ENCODE results near the gene SCFD2.
"Not testable (repeated sequence)": the region's sequence is repeated elsewhere in the genome, so short reads cannot be mapped to it uniquely, and the experiment has no call there.

The SCFD2 gene

DNA sequence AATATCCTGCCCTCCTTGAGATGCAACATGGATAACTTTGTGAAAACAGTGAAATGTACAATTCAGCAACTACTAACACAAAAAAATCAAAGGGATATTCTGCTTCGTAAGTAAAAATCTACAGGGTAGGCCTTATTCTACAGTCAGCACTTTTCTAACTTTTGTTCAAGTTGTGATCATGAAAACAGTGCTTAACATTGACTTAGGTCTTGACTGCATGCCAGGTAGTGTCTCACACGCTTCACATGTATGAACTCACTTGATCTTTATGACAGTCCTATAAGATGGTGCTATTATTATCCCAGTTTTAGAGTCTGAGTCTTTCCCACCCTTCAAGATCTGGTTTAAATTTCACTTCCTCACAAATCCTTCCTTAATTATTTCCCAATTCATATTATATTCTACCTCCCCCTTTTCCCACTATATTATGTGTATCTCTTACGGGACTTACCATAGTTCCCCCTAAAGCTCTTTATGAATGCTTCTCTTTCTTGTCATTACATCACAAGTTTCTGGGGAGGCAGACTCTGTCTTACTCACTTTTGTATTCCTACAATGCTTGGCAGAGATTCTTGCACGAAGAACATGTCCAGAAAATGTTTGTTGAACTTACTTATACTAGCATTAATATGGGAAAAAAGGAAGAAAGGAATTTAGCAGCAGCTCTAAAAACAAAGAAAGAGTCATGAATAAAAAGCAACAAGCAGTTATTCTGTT is 179.8 kb downstream of the SCFD2 start:
- DNase-seq, result no peak

DNA sequence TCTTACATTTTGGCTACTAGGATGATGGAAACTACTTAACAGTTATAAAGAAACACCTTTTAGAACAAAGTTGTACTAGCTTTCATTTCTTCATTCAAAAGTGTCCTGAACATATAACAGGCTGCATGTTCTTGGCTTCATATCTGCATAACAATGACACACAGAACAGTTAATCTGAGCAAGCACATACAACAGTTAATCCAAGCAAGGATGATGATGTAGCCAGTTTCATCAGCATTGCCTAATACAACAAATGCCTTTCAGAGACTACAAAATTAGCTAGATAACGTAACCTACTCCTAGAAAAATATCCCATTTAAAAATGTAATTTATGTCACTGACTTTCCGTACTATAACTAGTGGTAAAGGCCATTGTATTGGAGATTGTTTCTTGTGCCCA is 182.1 kb downstream of the SCFD2 start:
- DNase-seq, result no peak

DNA sequence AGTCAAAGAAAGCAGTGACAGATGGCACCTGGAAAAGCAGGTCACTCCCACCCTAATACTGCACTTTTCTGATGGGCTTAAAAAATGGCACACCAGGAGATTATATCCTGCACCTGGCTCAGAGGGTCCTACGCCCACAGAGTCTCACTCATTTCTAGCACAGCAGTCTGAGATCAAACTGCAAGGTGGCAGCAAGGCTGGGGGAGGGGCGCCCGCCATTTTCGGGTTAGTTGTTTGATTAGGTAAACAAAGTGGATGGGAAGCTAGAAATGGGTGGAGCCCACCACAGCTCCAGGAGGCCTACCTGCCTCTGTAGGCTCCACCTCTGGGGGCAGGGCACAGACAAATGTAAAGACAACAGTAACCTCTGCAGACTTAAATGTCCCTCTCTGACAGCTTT is 188.1 kb downstream of the SCFD2 start:
- not testable (repeated sequence) for DNase-seq

DNA sequence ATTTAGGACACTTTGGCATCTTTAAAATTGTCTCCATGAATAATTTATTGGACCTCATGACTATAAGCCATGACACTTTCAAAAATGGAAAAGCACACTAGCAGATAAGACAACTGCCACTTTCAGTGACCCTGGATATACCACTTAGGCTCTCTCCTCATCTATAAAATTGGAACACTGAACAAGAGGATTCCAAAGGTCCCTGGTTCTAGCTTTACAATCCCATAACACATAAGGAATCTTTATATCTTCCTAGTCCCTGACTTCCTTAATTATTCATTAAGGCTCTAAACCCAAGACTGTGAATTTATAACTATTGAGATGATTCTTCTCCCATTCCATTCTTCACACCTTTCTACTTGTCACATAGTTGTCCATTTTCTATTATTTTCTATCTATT is 190.2 kb downstream of the SCFD2 start:
- no peak for DNase-seq

DNA sequence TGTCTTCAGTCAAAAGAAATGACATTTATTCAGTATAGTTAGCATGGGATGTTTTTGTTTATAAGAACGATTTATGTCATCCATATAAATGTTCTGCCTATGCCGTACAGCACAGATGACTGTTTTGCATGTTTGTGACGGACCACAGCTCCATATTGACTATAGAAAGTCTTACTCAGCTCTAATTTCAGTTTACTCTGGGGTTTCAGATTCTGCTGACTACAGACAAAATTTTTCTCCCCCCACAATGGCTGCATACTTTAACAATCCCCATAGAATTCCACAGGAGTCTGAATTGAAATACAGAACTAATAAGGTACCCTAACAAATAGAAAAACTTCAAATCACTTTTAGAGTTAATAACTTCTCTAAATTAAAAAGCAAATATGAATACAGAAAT is 191.0 kb downstream of the SCFD2 start:
- DNase-seq, result no peak

DNA sequence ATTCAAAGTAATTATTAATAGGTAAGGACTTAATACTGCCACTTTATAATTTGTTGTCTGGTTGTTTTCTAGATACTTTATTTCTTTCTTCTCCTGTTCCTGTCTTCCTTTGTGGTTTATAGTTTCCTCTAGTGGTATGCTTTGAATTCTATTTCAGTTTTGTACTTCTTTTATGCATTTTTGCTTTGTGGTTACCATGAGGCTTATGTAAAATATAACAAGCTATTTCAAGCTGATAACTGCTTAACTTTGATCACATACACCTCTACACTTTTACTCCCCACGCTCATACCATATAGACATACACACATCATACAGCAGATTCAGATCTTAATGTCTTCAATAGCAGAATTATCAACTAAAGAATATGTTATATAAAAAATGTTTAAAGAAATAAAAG is 192.3 kb downstream of the SCFD2 start:
- DNase-seq, result no peak

DNA sequence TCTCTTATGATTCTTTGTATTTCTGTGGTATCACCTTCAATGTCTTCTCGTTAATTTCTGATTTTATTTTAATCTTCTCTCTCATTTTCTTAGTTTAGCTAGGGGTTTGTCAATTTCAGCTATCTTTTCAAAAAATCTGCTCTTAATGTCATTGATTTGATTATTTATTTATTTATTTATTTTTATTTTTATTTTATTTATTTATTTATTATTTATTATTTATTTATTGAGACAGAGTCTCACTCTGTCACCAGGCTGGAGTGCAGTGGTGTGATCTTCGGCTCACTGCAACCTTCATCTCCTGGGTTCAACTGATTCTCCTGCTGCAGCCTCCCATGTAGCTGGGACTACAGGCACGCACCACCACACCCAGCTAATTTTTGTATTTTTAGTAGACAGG is 194.1 kb downstream of the SCFD2 start:
- no peak for DNase-seq

DNA sequence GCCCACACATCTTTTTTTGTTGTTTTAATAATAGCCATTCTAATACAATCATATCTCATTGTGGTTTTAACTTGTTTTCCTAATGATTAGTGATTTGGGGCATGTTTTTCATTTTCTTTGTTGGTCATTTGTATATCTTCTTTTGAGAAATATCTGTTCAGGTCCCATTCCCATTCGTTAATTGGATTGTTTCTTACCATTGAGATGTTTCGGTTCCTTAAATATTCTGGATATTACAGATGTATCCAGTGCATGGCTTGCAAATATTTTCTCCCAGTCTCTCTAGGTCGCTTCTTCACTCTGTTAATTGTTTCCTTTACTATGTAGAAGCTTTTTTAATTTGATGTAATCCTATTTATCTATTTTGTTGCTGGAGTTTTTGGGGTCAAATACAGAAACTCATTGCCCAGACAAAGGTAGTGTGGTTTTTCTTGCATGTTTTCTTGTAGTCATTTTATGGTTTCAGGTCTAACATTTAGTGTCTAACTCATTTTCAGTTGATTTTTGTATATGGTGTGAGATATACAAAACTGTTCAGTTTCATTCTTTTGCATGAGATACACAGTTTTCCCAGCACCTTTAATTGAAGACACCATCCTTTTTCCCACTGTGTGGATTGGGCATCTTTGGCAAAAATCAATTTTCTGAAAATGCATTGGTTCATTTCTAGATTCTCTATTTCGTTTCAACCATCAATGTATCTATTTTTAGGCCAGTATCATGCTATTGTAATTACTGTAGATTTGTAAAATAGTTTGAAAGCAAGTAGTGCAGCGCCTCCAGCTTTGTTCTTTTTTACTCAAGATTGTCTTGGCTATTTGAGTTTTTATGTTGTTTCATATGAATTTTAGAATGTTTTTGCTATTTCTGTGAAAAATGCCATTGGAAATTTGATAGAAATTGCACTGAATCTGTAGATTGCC is 195.9 kb downstream of the SCFD2 start:
- no peak for DNase-seq

DNA sequence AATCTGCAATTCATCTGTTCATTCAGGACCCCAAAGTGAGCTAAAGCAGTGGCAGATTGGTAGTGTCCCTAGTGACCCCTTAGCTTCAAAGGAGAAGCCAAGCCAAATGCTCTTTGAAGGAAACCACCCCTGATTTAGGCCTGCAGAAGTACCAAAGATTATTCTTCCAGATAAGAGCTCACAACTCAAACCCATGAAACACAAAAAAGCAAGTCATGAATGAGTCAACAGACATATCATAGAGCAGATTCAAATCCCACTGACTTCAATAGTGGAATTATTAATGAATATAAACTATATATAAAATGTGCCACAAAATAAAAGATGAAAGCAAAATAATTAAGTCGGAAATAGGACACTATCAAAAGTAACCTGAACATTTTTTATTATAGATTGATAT is 197.6 kb downstream of the SCFD2 start:
- no peak for DNase-seq

DNA sequence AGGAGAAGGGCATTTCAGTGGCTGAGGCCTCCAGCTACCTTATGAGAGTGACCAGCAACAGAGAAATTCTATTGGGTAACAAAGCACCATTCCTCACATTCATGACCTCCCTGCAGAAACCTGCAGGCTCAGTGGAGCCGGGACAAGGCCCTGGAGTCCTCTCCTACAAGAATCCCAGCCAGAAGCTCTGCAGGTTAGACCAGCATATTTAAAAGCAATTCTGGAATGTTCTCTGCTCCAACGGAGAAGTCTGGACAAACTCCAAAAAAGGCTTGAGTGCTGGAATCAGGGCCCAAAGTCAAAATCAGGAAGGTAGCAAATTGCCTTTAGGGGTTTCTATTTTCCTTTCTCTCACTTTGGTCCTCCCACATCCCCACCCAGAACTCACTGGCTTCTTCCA is 202.9 kb downstream of the SCFD2 start:
- DNase-seq, result no peak

DNA sequence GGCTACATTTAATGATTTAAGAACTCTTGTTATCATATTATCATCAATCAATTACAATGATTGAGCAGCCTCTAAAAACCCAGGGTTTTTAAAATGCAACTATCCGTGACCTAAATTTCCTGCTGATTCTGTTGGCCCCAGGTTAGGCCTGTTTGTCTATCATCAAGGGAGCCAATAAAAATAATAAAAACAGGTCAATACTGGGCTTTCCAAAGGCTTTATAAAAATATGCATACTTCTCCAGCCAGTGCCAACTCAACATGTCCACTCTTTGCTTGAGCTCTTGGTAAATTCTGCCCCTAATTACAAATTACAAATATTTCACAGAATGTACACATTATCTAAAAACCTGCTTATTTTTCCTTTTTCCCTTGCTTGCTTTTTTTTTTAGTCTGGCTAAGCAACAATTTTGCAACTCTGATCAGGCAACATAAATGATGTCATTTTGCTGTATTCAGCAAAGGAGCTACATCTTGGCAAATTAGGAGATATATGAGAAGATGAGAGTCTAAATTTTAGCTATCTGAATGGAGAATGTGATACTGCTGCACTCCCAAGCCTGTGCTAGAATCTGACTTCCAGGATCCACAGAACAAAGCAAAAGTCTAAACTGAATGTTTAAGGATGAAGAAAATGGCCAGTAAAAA is 204.0 kb downstream of the SCFD2 start:
- no peak for DNase-seq

DNA sequence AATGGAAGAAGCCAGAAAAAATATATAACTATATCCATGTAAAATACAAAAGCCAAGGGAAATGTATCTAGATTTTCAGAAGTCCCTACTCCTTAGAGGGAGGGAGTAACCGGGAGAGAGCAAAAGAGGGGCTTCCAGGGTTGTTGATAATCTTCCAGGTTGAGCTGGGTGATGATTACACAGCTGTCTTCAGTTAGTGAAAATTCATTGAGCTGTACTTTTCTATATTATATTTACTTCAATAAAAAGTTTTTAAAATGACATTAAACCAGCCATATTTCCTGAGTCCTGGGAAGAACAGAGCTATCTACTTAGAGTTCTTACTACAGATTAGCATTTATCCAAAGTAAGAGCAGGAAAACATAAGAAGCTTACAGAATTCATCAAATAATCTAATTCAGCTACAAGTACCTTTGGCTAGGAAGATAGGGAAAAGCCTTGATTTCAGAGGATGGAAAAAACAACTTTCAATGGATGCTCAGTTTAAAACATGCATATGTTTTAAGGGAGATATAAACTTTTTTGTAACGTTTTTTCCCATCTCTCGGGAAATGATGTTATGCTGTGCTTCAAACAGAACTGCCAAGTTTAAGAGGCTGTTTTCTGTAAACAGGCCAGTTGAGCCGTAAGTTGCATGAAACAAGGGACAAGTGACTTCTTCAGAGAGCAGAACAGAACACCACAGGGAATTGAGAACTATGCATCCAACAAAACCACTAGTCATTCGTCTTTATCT is 204.6 kb downstream of the SCFD2 start:
- DNase-seq, result no peak

DNA sequence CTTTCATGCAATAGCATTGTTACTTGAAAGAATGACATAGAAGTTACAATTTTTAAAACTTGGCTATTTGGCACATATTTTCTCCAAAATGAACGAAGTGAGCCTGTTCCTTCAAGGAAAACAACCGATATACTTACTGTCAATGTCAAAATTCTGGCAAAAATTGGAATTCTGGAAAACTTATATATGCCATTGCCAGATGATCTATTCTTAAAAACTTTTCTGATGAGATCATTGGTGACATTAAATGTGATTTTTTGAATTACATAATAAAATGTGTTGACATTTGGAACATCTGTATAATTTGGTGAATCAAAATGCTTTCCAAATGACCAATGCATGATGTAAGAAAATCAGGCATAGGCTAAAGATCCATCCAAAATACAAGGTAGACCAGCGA is 209.0 kb downstream of the SCFD2 start:
- no peak for DNase-seq

DNA sequence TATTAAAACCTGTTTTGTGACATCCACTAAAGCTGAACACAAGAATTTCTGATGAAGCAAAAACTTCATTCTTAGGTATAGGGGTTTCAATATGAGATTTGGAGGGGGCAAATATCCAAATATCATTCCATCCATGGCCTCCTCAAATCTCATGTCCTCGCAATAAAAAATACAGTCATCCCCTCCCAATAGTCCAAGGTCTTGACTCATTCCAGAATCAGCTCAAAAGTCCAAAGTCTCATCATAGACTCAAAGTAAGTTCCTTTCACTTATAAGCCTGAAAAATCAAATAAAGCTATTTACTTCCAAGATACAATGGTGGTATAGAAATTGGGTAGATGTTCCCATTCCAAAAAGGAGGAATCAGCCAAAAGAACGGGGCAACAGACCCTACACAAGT is 213.4 kb downstream of the SCFD2 start:
- DNase-seq, result no peak

DNA sequence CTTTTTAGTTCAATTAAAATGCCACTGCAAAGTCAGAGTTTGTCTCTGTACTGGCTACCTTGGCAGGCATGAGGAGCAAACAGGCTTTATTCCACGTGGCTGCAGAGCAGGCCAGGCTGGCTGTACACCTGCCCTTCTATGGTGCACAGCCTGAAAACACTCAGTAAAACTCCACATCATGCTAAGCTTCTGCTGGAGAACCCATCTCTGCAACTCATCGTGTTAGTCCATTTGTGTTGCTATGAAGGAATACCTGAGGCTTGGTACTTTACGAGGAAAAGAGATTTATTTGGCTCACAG is 214.4 kb downstream of the SCFD2 start:
- no peak for DNase-seq

DNA sequence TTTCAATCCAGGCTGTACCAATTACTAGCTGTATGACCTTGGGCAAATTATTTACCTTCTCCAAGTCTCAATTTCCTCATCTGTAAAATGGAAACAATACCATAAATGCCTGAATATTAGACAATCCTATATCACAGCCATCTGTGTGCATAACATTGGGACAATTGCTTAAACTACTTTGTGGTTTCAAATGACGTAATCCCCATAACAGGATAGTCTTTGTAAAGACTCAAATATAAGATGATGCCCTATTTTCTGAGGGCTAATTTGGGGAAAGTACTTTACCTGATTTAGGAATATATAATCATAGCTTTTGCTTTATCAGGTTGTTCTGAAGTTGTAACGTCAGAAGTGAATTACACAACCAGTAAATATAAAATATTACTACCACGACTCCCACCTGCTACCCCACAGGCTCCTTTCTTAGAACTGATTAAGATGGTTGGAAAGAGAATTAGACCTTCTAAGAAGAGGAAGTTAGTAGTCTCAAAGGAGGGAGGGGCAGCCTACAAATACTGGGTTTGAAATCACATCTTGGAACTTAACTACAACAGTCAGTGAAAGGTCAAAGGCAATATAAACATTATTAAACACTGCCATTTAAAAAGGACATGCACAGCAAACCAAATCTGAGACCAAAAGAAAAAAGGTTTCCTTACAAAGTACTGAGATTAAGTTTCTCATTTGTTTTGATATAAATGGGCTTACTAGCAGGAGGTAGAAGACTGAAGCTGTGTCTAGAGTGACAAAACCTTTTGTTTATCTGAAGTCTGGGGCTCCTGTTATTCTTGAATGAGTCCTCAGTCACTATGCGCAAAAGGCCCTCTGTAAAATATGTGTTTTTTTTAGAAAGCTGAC is 215.0 kb downstream of the SCFD2 start:
- DNase-seq, result no peak

DNA sequence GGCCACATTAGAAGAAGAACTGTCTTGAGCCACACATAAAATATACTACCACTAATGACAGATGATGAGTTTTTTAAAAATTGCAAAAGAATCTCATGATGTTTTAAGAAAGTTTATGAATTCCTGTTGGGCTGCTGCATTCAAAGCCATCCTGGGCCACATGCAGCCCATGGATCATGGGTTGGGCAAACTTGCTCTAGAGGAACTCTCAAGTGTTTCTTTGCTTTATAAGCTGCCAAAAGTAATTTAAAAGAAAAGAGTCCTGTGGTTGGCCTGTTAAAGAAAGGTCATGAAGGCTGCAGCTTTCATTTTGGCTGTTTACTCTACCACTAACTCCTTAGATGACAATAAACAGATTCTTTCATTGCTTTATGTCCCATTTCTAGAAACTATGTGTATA is 218.2 kb downstream of the SCFD2 start:
- no peak for DNase-seq

DNA sequence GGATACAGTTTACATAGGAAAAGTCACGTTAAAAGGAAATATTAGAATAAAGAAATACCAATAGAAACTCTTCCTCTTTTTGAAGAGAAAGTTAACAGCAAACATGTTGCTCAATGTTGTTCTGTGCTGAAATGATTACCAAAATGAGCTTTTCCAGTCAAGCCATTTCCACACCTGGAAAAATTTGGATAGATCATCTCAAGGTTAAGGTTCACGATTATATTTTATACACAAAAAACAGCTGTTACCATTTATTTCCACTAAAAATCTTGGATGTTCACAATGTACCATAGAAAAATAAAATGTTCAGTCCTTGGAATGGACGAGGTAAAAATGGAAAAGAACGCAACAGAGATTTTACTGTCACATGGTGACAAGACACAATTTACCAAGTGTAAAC is 218.7 kb downstream of the SCFD2 start:
- no peak for DNase-seq

DNA sequence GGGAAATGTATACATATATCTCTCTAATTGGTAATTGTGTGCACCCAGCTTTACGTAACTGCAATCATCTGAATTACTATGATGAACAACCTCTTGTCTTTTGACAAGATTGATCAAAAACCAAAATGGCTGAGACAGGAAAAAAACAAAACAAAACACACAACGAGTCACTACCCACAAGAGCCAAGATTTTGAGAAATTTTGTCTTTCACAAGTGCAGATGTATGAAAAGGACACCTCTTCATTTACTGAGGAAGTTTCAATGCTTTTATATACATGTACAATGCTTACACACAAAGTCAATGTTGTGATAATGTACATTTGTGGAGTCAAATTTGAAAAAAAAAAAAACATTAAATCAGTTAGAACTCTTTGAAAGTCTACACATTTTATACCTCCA is 224.6 kb downstream of the SCFD2 start:
- DNase-seq, result no peak

DNA sequence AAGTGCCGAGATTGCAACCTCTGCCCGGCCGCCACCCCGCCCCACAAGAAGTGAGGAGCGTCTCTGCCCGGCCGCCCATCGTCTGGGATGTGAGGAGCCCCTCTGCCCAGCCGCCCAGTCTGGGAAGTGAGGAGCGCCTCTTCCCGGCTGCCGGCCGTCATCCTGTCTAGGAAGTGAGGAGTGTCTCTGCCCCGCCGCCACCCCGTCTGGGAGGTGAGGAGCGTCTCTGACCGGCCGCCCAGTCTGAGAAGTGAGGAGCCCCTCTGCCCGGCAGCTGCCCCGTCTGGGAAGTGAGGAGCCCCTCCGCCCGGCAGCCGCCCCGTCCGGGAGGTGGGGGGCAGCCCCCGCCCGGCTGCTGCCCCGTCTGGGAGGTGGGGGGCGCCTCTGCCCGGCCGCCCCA is 226.6 kb downstream of the SCFD2 start:
- not testable (repeated sequence) for DNase-seq

DNA sequence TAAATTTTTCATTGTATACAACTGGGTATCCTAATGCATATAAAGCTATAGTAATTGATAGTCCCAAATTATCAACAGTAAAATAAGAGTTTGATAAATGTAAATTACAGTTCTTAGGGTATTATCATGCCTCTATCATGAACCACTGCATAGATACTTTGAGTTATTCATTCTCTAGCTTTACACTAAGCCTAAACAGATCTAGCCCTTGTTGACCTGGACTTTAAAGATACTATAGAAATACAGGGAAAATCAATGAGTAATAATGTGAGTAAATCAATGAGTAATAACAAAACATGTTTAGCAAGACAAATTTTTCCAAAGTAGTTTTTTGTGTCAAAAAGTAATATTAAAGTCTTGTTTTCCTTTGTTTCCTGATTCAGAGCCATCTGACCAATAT is 228.4 kb downstream of the SCFD2 start:
- no peak for DNase-seq

DNA sequence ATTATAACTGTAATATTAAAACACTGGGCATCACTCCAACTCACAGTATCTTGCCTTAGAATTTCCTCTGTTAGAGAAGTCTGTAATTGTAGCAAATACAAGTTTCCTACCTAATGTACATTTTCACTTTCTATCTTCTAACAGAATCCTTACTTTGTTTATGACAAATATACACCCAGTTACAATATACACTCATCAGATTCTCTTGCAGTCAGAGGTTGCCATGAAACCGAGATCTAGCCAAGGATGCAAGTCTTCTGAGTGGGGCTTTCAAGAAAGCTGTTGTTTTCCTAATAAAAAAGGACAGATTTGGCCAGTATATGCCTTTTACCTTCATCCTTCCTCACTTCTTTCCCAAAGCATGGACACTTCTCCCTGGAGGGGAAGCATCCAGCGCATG is 228.9 kb downstream of the SCFD2 start:
- DNase-seq, result no peak

Measured in SHP77 (cell line).